GM18505 (cell line): ENCODE data around the gene HMBS.
"Not testable (repeated sequence)": the region's sequence is repeated elsewhere in the genome, so short reads cannot be mapped to it uniquely, and the experiment has no call there.

Source experiments
- ATAC-seq: cut with Tn5 transposase; IDR thresholded peaks from one replicate; pipeline ENCODE4 v1.9.1; 2021; ENCODE audit not compliant: unreplicated experiment
- POLR2A ChIP-seq: IDR thresholded peaks from 4 replicates; pipeline ENCODE4 v1.6.1; 2011; ENCODE audit warnings: borderline replicate concordance; ENCODE audit not compliant: insufficient read depth, insufficient read length; ENCODE audit errors: extremely low read depth

Gene HMBS

GRCh38 chr11:119134389-119134978 lies 49.8 kb downstream of the HMBS start:
- no peak for ATAC-seq
- no peak for TF ChIP-seq POLR2A

- ATAC-seq, result not testable (repeated sequence)
Measured at GRCh38 chr11:119139276-119139675, 54.6 kb downstream of the HMBS start.
